GM10266 (cell line): Measurements from ENCODE around the gene PAPOLB.

Experiments used
- DNase-seq: peaks from one replicate; pipeline ENCODE4 v3.0.0; 2012; ENCODE audit errors: extremely low spot score
- TF ChIP-seq, protein P1 (sequence below): IDR thresholded peaks from 2 replicates; pipeline ENCODE4 v1.5.1; 2012; ENCODE audit warnings: mild to moderate bottlenecking, low read depth; ENCODE audit not compliant: control insufficient read depth, insufficient read depth; ENCODE audit errors: missing control alignments

The PAPOLB gene

GRCh38 chr7:4883372-4884144, 21.7 kb upstream of the PAPOLB start, which contains the start of gene RADIL:
RADIL (minus strand) TSS chr7:4883716; CDS start chr7:4878139, 5,577 bp downstream.
- peak; percentile 97 for DNase-seq
- TF ChIP-seq, protein P1, sequence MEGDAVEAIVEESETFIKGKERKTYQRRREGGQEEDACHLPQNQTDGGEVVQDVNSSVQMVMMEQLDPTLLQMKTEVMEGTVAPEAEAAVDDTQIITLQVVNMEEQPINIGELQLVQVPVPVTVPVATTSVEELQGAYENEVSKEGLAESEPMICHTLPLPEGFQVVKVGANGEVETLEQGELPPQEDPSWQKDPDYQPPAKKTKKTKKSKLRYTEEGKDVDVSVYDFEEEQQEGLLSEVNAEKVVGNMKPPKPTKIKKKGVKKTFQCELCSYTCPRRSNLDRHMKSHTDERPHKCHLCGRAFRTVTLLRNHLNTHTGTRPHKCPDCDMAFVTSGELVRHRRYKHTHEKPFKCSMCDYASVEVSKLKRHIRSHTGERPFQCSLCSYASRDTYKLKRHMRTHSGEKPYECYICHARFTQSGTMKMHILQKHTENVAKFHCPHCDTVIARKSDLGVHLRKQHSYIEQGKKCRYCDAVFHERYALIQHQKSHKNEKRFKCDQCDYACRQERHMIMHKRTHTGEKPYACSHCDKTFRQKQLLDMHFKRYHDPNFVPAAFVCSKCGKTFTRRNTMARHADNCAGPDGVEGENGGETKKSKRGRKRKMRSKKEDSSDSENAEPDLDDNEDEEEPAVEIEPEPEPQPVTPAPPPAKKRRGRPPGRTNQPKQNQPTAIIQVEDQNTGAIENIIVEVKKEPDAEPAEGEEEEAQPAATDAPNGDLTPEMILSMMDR, result peak; percentile 51

DNA sequence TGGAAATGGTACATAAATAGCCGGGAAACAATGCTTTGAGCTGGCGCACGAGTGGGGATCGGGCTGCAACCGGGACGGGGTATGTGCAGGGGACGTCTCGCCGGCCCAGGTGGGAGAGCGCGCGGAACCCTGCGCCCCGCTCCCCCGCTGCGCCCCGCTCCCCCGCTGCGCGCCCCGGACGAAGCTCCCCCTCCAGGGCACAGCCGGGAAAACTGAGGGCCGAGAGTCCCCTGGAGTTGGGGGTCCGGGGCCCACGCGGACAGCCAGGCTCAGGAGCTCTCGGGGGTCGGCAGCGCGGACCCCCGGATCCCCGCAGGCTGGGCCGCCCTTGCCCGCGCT, 21.2 kb upstream of the PAPOLB start:
- TF ChIP-seq, protein P1, result no peak
- no peak for DNase-seq

- TF ChIP-seq, protein P1, result no peak
- DNase-seq, result no peak
Measured at GRCh38 chr7:4882169-4883032, 20.6 kb upstream of the PAPOLB start.

DNA sequence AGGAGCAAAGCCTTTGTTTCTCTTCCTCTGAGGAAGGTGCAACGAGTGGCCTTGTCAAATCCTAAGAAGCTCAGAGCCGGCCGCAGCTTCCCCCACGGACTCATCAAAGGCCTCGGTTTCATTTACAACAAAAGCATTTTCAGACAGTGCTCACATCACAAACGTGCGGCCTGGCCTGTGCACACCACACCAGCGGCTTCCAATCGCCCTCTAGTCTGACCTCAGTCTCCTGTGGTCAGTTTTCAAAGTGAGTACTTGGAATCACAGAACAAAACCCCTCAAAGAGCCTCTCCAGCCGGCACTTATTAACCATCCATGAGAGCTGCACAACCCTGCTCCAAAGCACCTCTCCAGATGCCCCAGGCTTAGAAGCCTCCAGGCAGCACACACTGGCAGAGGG, 18.4 kb upstream of the PAPOLB start:
- DNase-seq, result no peak
- TF ChIP-seq, protein P1, result no peak

- TF ChIP-seq, protein P1, result no peak
- DNase-seq, result no peak
Measured at GRCh38 chr7:4879396-4880081, 17.7 kb upstream of the PAPOLB start.

GRCh38 chr7:4878336-4879335, 16.8 kb upstream of the PAPOLB start:
- DNase-seq, result no peak
- TF ChIP-seq, protein P1, result no peak
